Fibroblast of skin of abdomen (primary cell): ENCODE measurements around the gene SPAG6.
A peak's percentile ranks its signal among the peaks of the same experiment; 100 is the strongest.
"Not testable (repeated sequence)": the region's sequence is repeated elsewhere in the genome, so short reads cannot be mapped to it uniquely, and the experiment has no call there.

Source experiments
- DNase-seq: peaks from one replicate; pipeline ENCODE4 v3.0.0-alpha.2; 2013

SPAG6 gene

DNA sequence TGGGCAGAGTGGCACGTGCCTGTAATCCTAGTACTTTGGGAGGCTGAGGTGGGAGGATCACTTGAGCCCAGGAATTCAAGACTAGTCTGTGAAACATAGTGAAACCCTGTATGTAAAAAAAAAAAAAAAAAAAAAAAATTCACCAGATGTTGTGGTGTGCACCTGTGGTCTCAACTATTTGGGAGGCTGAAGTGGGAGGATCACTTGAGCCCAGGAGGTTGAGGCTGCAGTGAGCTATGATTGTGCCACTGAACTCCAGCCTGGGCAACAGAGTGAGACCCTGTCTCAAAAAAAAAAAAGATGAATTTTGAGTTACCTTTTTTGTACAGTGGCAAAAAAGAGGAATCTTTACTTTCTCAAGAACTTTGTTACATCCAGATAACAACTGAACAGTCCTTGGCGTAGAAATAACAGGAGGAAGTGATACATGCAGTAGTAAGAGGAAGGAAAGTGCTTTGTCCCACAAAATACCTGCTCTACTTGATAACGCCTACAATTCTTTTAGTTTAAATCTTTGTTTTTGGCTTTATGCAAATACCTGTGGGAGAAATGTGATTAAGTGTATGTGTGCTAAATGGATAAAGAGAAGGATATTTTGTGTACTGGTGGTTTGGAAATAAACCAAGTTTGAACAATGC is 29.3 kb downstream of the SPAG6 start:
- DNase-seq = no peak

DNA sequence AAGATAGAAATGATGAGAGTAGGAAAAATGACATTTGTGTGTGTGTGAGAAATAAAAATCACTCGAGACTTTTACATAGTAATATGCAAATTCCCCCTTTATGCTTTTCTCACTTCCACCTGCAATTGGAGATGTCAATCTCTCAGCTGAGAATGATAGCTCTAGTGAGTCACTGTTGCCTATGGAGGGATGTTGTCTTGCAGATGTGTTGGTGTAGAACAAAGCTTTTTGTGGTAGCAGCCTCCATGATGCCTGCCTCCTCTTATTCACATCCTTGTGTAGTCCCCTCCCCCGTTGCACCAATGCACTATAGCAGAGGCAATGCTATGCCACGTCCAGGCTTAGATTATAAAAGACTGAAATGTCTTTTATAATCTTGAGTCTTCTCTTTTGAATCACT is 33.8 kb downstream of the SPAG6 start:
- no peak for DNase-seq

DNA sequence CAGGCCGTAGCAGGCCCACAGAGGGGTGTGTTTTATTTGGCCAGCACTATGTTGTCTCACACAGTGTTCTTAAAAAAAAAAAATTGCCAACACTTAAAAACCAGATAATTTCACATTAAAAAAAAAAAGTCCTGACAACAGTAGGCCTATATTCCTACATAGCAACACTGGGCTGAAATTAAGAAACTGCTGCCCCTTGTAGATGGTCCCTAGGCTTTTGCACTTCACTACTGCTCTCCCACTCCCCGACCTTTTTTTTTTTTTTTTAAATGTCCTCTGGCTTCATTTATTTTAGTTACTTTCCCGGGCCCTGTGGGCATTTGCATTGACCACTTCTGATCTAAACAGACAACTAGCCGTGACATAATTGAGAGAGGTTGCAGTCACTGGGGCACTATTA is 36.0 kb downstream of the SPAG6 start:
- no peak for DNase-seq

DNA sequence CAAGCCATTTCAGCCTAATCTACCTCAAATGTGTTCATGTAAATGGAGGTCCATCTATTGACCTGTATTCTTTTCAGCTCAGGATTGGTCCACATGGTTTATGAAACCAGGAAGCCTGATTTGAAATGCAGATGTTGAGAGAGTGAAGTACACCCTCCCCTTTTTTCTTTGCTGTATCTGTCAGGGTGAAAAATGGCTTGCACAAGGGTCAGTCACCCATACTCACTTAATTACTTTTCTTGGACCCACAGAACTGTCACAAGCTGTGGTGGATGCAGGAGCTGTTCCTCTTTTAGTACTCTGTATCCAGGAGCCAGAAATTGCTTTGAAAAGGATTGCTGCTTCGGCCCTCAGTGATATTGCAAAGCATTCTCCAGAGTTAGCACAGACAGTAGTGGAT is 41.2 kb downstream of the SPAG6 start:
- no peak for DNase-seq

DNA sequence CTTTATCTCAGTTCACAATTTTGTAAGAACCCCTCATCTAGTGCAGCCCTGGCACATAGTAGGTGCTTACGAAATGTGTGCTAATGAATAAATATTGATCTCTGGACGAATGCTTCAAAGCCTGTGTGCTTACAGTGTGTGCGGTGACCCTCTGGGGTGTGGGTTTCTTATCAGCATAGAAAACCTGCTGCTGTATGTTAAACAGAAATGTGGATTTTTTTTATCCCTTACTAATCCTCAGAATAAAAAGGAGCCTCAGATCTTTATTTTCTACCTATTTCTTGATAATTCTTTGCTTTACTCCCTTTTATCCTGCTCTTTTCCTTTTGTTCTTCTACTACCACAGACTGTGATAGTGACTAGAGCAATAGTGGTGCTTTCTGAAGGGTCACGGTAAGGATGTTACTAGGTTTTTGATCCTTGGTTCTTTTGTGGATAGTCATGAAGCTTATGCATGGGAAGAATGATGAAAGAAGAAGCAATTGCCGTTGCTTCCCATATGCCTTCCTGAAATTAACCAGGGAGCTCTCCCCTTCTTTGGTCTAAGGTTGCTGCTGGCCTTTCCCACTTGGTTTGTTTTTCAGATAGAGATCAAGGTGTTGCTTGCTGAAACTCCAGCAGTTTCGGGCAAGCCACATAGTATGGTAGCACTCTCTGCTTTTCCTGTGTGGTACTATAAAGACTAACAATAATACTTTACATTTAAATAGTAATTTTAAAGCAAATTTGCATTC is 44.7 kb downstream of the SPAG6 start:
- no peak for DNase-seq

DNA sequence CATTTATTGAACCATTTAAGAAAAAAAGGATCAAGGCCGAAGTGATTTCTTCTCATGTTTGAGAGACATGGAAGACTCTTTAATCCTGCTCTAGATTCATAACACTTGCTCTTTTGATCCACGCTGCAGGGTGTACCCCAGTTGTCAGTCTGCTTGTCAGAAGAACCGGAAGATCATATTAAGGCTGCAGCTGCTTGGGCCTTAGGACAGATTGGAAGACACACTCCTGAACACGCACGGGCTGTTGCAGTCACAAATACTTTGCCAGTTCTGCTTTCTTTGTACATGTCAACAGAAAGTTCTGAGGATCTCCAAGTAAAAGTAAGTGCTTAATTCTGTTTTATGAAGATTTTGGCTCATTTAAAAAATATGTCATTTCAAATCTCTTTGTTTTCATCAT is 46.3 kb downstream of the SPAG6 start:
- no peak for DNase-seq

DNA sequence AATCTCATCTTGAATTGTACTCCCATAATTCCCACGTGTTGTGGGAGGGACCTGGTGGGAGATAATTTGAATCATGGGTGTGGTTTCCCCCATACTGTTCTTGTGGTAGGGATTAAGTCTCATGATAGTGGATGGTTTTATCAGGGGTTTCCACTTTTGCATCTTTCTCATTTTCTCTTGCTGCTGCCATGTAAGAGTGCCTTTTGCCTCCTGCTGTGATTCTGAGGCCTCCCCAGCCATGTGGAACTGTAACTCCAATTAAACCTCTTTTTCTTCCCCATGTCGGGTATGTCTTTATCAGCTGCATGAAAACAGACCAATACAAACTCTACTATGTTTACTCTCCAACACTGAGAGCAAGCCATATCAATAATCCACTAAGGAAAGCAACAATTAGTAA is 50.9 kb downstream of the SPAG6 start:
- DNase-seq = not testable (repeated sequence)

DNA sequence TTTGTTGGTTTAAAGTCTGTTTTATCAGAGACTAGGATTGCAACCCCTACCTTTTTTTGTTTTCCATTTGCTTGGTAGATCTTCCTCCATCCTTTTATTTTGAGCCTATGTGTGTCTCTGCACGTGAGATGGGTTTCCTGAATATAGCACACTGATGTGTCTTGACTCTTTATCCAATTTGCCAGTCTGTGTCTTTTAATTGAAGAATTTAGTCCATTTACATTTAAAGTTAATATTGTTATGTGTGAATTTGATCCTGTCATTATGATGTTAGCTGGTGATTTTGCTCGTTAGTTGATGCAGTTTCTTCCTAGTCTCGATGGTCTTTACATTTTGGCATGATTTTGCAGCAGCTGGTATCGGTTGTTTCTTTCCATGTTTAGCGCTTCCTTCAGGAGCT is 61.6 kb downstream of the SPAG6 start:
- DNase-seq = not testable (repeated sequence)

DNA sequence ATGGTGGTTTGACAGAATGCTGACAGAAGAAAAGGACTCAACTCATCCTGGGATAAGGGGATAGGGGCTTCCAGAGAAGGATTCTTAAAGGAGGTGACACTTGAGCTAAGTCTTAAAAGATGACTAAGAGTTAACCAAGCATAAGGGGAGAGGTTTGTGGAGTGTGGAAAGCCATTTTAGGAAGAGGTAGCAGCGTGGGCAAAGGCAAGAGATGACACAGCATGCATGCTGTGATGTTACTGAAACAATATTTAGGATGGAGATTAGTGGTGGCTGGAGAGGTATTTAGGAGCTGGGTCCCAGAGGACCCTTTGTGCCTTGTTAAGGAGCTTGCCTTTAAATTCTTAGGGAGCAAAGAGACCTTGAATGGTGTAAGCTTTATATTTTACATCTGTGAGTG is 65.1 kb downstream of the SPAG6 start:
- no peak for DNase-seq

DNA sequence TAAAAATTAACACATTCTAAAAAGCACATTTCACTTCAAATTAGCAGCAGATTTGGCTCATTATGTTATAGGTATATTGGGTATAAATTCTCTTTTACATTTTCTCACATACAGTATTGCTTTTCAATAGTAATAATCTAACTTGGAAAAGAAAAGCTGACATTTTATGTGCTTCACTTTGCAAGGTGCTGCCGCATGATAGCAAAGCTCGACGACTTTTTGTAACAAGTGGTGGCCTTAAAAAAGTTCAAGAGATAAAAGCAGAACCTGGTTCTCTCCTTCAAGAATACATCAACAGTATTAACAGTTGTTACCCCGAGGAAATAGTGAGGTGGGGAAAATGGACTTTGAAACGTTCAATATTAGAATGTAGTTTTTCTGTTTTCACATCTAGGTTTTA is 65.5 kb downstream of the SPAG6 start:
- no peak for DNase-seq

DNA sequence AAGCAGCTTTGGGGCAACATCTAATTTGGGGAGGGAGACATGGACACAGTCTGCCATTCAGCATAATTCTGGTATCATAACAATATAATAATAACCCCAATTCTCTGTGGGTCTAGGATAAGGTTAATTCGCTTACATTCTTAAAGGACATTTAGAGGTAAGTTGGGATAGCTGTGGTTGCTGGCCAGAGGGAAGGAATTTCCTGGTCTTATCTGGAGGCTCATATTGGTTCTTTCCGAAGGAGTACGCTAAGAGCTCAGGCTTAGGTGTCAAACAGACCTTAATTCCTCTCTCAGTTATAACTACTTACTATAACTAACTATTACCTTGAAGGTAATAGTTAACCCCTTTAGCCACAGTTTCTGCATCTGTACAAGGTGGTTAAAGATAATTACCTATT is 68.8 kb downstream of the SPAG6 start:
- no peak for DNase-seq

DNA sequence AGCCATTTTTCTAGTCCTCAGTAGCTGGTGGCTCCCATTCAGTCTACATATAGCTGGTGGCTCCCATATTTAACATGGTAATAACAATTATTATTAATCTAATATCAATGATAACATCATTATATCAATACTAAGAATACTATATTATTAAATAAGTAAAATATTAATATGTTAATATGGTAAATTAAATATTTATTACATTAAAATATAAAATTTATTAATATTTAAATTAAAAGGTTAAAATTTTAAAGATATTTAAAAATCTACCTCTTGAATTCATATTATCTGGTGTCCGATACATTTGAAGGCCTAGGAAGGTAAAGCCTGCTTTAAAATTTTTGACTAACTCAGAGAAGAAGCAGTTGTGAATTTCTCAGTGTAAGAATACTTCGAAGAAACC is 69.8 kb downstream of the SPAG6 start:
- no peak for DNase-seq

DNA sequence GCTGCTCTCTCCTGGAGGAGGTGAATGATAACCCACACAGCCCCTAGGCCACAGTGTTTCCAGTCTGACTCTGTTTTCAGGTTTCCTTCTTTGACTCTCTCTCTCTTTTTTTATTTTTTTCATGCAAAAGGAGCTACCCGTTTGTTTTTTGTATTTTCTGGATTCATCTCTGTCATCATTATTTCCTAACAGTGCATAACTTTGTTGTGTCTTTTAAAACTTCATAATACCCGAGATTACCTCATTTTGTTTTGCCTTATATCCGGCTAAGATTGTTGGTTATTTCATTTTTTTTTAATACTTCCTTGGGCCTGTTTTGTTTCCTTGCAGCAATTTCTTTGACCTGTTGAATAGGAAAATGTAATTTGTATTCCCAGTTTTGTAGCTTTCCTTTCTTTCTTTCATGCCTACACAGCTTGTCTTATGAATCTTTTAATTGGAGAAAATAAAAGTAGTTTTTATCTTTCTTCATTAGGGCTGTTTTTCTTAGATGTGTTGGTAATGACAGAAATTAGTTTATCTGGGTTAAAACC is 72.5 kb downstream of the SPAG6 start:
- DNase-seq = no peak

DNA sequence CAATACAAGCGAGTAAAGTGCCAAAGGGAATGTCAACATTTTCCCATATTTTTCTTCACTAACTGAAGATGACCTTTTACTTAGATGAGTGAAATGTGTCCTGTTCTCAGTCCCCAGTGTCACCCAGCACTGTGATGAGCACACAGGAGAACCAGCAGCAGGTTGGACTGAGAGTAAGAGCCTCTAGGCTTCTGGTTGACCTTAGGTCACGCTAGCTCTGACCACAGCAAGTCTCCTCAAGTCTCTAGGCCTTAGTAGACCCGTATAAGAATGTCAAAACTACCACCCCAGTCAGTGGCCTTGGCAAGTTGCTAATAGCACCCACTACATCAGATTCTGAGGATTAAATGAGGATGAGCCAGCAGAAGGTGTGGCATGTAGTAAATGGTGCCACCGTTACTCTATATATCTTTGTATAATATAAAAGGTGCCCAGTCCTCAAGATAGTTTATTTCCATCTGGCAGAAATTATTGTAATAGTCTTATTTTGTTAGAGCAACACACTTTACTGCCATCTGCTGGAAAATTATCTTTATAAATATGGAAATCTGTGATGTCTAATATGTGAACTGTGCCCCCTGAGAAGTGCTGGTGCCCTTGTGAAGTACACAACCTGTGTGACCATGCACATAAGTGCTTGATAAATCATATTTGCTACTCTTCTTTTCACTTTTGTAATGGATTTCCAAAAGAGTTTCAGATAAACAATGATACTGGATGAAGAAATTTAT is 75.7 kb downstream of the SPAG6 start:
- no peak for DNase-seq

DNA sequence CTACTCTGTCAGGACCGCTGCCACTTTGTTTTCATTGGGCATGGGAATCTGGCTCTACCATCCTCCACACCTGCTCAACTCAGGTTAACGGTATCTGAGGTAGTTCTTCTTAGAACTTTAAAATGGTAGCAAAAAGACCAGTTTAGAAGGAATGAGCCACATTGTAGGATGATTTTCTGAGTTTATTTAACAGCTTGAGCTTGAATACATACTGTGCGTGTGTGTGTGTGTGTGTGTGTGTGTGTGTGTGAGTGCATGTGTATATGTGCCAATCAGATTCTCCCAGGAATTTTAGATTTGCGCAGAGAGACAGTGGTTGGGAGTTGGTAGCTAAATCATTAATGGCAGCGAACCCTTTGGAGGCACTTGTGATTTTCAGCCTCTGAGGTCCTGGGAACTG is 81.4 kb downstream of the SPAG6 start:
- no peak for DNase-seq

DNA sequence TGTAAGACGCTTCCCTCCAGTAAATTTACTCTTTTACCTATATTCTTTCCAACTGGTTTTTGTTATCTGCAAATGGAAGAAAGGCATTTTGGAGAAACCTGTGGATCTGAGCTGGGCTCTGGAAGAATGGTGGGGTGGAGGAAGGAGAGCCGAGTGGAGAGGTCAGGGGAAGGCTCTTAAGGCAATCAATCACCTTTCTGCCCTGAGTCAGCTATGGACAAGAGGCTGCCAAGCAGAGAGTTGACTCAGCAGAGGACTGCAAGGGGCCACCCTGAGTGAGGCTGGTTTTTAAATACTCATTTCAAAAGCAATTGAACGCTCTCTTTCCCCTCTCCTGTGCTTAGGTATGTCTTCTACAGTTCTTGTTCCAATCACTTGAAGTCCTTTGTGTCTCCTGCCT is 81.8 kb downstream of the SPAG6 start:
- DNase-seq = peak; percentile 62

DNA sequence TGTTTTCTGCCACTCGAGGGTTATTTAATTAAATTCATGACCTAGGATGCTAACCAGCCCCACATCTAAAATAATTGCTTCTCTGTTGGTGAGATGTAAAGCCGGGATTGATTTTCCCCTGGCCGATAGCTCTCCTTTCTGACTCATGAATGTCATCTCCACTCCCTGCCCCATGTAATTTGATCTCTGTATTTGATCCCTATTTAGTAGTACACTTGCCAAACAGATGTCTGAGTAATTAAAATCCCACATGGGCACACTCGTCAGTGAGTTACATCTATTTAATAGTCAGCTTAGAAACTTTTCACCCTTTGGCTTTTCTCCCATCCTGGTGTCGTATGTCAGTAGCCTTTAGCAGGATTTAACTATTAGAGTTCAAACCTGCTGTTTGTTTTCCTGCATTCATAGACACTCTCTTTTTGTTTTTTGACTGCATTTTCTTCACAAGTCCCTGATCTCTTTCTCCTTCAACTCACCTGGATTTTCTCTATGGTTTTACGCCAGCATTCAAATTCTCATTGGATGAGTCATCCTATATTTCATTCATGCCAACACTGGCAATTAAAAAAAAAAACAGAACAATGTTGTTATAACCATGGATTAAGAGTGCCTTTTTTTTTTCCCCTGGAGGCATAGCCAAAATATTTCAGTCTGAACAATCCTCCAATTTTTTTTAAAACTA is 82.7 kb downstream of the SPAG6 start:
- DNase-seq = peak; percentile 95

DNA sequence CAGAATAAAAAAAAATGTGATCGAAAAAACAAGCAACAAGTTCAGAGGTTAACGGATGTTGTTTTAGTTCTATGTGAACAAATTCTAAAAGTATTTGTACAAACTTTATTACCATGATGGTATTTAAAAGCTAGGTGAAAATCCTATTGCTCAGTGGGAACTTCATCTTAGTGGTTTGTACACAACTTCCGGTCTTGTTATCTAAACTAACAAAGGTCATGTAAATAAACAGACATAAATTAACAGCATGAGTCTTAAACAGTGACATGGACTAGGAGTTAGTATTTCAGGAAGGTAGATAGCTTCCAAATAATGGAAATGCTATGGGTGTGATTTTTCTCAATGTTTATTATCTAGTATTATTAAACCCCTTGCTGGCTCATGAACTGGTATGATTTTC is 83.8 kb downstream of the SPAG6 start:
- DNase-seq = no peak

DNA sequence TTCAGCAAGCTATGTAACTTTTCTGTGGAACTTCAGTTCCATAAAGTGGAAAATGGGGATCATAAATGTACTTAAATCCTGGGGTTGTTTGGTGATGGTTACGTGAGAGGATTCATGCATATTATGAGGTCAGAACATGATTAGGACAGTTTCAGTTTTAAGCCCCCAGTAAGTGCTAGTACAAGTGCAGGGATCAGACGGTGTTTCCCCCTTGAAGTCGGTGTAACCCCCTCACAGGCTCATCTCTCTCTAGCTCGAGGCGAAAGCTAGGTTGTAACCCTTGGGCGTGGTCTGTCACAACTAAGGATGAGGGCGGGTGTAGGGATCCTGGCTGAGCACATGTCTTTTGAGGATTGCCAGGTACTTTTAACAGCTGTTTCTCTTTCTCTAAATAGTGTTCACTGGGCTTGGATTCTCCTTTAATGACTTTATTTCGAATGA is 84.7 kb downstream of the SPAG6 start:
- no peak for DNase-seq

DNA sequence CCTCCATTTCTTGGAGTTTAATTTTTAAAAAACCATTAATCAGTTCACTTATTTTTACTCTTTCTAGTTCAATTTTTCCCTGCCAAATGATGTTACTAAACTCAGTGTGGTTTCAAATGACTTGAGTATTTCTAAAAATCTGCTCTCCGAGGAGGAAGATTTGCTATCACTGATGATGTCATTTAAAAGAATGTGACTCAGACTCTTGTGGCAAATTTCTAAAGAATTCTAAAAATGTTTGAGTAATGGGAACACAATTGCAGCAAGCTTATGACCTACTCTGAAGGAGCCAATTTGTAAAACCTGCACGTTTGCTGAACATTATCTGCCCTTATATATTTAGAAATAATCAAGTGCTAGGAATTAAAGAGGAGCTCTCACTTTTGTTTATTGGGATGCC is 88.6 kb downstream of the SPAG6 start:
- DNase-seq = peak; percentile 91

DNA sequence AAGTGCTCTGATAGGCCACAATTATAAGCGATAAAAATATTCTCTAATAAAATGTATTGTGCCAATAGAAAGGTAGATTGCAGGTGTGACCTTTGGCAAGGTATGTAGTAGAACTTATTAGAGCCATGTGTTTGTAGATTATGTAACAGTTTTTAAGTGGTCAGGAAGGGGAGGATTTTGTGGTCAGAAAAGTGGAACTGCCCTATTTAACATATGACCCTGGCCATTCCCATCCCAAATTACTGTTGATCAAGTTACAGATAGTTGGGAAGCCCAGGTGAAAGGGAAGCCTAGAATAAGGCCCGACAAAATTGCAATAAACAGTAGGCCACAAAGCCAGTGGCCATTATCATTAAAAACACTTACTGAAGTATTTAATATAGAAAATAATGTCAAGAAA is 89.2 kb downstream of the SPAG6 start:
- no peak for DNase-seq

DNA sequence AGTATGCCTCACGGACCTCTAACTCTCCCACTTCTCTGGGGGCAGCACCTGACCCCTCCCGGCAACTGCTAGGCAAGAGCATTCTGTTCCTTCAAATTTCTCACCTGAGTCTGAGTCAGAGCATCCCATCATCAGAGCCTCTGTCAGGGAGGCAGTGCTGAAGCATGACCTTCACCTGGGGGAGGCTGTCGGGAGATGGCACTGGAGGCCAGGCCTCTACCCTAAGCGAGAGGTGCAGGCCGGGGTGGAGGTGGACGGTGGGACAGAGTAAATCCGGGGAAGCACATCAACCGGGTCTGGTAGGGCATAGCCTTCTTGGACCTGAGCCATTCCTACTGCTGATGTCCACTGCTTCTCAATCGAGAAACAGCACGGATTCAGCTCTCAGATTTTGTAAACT is 90.4 kb downstream of the SPAG6 start:
- DNase-seq = no peak

DNA sequence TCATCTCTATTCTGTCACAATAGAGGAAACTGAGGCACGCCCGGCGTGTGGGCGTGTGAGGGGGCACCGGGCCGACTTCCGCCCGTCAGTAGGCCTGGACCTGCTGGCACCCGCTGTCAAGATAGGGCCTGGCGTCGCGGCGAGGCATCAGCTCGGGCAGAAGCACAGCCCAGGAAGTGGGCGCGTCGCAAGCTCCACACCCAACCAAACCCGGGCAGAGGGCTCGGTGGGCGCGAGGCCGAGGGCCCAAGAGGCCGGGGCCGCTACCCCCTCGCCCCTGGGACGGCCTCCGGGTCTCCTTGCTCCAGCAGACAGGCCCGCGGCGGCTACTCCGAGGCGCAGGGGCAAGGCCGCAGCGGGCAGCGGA is 91.2 kb downstream of the SPAG6 start:
- no peak for DNase-seq
